Renal cortical epithelial cell (primary cell): ENCODE results near the gene NIPAL1. TPM values are rescaled to one million over a fixed set of nuclear protein-coding genes. Genes with fewer than 3 reads are reported as not detected.

Source experiments
- DNase-seq: peaks from one replicate; pipeline ENCODE4 v3.0.0-alpha.2; 2011; ENCODE audit warnings: low read depth
- total RNA-seq: library from RNA; depleted of rRNA; stranded (reverse); fragments of >200 nt; gene quantifications from 2 replicates; pipeline ENCODE4 v1.2.3, GENCODE V29; 2014

Gene NIPAL1
- total RNA-seq, 1 donor from 2014 or later: 8.6 TPM

- DNase-seq: no peak
These were observed 11.1 kb downstream of the NIPAL1 start for GRCh38 chr4:48027653-48028052.

GRCh38 chr4:48028696-48029095 is 12.1 kb downstream of the NIPAL1 start:
- DNase-seq: no peak

- DNase-seq: no peak
These were observed 13.9 kb downstream of the NIPAL1 start for GRCh38 chr4:48030470-48030869.

GRCh38 chr4:48031802-48032525 is 15.4 kb downstream of the NIPAL1 start:
- no peak for DNase-seq

- no peak for DNase-seq
These were observed 16.1 kb downstream of the NIPAL1 start for GRCh38 chr4:48032721-48033120.

GRCh38 chr4:48033412-48033811 is 16.8 kb downstream of the NIPAL1 start:
- DNase-seq: no peak

- peak; percentile 36 for DNase-seq
These were observed 17.3 kb downstream of the NIPAL1 start for GRCh38 chr4:48033825-48034413.

- DNase-seq: no peak
These were observed 19.4 kb downstream of the NIPAL1 start for GRCh38 chr4:48035952-48036351.

- DNase-seq: no peak
These were observed 20.5 kb downstream of the NIPAL1 start for GRCh38 chr4:48037117-48037462.

GRCh38 chr4:48038666-48039065 is 22.1 kb downstream of the NIPAL1 start:
- no peak for DNase-seq

GRCh38 chr4:48039561-48039960 is 23.0 kb downstream of the NIPAL1 start:
- DNase-seq: no peak

- DNase-seq: no peak
These were observed 25.1 kb downstream of the NIPAL1 start for GRCh38 chr4:48041535-48042137.

- peak; percentile 58 for DNase-seq
These were observed 26.4 kb downstream of the NIPAL1 start for GRCh38 chr4:48042979-48043461.

GRCh38 chr4:48043504-48043903 is 26.9 kb downstream of the NIPAL1 start:
- DNase-seq: no peak

GRCh38 chr4:48044298-48044697 is 27.7 kb downstream of the NIPAL1 start:
- no peak for DNase-seq

- DNase-seq: no peak
These were observed 29.5 kb downstream of the NIPAL1 start for GRCh38 chr4:48046059-48046458.

GRCh38 chr4:48047421-48047844 is 30.9 kb downstream of the NIPAL1 start:
- peak; percentile 18 for DNase-seq

- DNase-seq: no peak
These were observed 31.3 kb downstream of the NIPAL1 start for GRCh38 chr4:48047896-48048295.

- DNase-seq: no peak
These were observed 32.9 kb downstream of the NIPAL1 start for GRCh38 chr4:48049483-48049882.

- no peak for DNase-seq
These were observed 34.5 kb downstream of the NIPAL1 start for GRCh38 chr4:48051078-48051477.

GRCh38 chr4:48058617-48059530 is 42.3 kb downstream of the NIPAL1 start:
- DNase-seq: no peak

GRCh38 chr4:48064349-48064748 is 47.8 kb downstream of the NIPAL1 start:
- DNase-seq: no peak
